ENCODE data around the gene PRR7. TPM values are rescaled to one million over a fixed set of nuclear protein-coding genes. Genes with fewer than 3 reads are reported as not detected.
A peak's percentile ranks its signal among the peaks of the same experiment; 100 is the strongest.
"Not testable (repeated sequence)": the region's sequence is repeated elsewhere in the genome, so short reads cannot be mapped to it uniquely, and the experiment has no call there.

The PRR7 gene
- total and polyA plus RNA-seq, 5 donors = 0.27 to 0.45 (median 0.34) TPM; not detected in 1

DNA sequence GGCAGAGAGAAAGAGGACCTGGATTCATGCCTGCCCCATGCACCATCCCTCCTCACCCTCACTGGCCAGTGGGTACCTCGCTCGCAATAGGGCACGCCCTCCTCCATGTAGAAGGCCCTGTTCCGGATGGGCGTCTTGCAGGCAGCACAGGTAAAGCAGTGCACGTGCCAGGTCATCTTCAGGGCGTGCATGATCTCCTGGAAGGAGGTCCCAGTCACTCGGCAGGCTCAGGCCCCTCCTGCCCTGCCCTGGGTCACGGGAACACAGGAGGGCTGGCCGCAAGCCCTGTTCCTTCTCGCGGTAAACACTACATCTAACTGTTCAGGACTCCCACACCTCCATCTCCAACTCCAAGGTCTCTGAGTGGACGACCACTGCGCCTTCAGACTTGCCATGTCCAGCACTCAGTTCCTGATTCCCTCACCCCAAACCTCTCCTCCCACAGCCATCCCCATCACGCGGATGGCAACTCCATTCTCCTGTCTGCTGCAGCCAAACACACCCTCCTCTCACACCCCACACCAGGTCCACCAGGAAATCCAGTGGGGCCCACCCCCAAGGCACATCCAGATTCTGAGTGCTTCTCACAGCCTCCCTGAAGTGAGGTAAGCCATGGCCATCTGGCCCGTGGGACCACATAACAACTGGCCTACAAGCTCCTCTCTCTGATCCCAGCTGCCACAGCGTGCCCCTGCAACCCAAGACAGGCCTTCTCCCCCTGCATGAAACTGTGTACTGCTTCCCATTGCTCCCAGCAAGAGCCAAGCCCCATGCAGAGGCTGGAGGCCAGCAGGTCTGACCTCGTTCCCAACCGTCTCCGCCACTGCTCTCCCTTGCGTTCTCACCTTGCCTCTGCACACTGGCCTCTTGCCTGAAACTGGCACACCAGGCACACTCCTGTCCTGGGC lies 37.6 kb downstream of the PRR7 start:
- Histone ChIP-seq H3K27ac (ENCODE audit: low read length) (no peak overlapping the region), H3K27me3 (ENCODE audit: control insufficient read depth, insufficient read depth) (no peaks in the 10 kb centered on the region), H3K4me3 (ENCODE audit: low read length) (no peak overlapping the region), H3K9me3 (ENCODE audit: control insufficient read depth, low read length) (no peaks in the 10 kb centered on the region), H3K4me1 (ENCODE audit: control insufficient read depth, insufficient read depth, low read length) (peaks cover 5% of the 10 kb centered on the region)
- no peak for ATAC-seq
- DNase-seq = no peak
- intact Hi-C loops (cut with DNase I) = no loop called here
- WGBS = 87% methylated on average over 22 of the region's 22 CpGs

DNA sequence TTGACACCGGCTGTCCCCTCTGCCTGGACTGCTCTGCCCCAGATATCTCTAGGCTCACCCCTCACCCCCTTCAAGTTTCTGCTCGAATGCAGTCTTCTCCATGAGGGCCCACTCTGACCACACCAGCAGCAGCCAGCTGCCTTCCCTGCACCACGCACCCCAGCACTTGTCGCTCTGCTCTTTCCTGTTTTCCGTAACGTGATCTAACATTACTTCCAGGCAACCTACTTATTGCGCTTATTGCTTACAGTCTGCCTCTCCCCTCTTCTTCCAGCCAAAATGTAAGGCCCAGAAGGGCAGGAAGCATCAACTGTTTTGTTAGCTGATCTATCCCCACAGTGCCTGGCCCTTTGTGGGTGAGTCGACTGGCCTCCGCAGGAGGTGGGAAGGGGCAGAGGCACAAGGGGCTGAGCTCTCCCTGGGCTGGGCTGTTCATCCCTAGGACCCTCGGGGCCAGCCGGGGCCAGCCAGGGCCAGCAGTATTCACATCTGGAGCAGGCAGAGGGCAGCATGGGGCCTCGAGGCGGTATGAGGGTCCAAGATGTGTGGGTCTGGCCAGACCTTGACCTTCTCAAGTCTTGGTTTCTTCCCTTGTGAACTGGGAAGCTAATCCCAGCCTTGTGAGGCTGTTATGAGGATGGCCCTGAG lies 38.4 kb downstream of the PRR7 start:
- DNase-seq = no peak
- Histone ChIP-seq H3K9me3 (ENCODE audit: control insufficient read depth, low read length) (no peaks in the 10 kb centered on the region), H3K27me3 (ENCODE audit: control insufficient read depth, insufficient read depth) (no peaks in the 10 kb centered on the region), H3K27ac (ENCODE audit: low read length) (no peak overlapping the region), H3K4me3 (ENCODE audit: low read length) (no peak overlapping the region), H3K4me1 (ENCODE audit: control insufficient read depth, insufficient read depth, low read length) (peaks cover 2% of the 10 kb centered on the region)
- WGBS = 76% methylated on average over 13 of the region's 13 CpGs
- ATAC-seq = no peak
- intact Hi-C loops (cut with DNase I) = no loop called here

DNA sequence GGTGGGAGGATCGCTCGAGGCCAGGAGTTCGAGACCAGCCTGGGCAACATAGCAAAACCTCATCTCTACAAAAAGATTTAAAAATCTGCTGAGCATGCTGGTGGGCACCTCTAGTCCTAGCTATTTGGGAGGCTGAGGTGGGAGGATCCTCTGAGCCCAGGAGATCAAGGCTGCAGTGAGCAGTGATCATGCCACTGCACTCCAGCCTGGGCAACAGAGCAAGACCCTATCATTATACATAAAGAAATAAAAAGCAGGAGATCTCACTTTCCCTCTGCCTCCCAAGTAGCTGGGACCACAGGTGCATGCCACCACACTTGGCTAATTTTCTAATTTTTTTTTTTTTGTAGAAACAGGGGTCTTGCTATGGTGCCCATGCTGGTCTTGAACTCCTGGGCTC lies 39.1 kb downstream of the PRR7 start:
- intact Hi-C loops (cut with DNase I); H3K27ac ChIP-seq (ENCODE audit: low read length); H3K27me3 ChIP-seq (ENCODE audit: control insufficient read depth, insufficient read depth); H3K4me1 ChIP-seq (ENCODE audit: control insufficient read depth, insufficient read depth, low read length); ATAC-seq; H3K4me3 ChIP-seq (ENCODE audit: low read length); DNase-seq; H3K9me3 ChIP-seq (ENCODE audit: control insufficient read depth, low read length): not testable (repeated sequence)
- WGBS = 97% methylated on average over 3 of the region's 3 CpGs

DNA sequence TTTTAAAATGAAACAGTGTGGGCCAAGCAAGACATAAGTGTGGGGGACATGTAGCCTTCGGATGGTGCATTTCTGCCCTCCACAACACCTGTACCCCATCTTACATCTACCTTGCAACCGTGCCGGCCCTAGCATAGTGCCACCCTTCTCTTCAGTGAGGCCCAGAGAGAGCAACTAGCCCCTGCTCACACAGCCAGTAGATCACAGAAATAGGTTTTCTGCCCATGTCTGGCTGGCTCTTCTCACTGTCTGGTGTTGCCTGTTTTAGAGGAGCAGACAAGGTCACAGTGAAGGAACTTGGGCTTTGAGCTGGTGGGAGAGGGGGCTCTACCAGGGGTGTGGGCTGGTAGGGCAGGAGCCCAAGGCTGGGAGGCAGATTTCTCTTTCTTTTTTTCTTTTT lies 39.6 kb downstream of the PRR7 start:
- WGBS = 95% methylated on average over 3 of the region's 3 CpGs
- no peaks in the 10 kb centered on the region for H3K9me3 ChIP-seq (ENCODE audit: control insufficient read depth, low read length)
- no peak overlapping the region for H3K27ac ChIP-seq (ENCODE audit: low read length)
- no peaks in the 10 kb centered on the region for H3K27me3 ChIP-seq (ENCODE audit: control insufficient read depth, insufficient read depth)
- intact Hi-C loops (cut with DNase I) = no loop called here
- H3K4me1 ChIP-seq (ENCODE audit: control insufficient read depth, insufficient read depth, low read length) = no peaks in the 10 kb centered on the region
- DNase-seq = no peak
- no peak for ATAC-seq
- no peak overlapping the region for H3K4me3 ChIP-seq (ENCODE audit: low read length)

DNA sequence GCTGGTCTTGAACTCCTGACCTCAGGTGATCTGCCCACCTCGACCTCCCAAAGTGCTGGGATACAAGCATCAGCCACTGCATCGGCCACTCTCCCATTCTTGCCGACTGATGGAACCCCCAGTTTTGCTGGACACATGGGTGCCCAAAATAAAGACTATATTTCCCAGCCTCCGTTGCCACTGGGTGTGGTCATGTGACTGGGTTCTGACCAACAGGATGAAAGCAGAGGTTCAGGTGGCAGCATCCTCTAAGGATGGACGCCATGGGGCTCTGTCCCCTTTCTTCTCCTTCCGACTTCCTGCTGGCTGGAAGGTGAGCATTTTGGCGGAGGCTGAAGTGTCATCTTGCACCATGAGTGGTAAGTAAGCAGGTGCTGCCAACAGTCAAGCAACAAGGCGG lies 40.5 kb downstream of the PRR7 start:
- no peak for DNase-seq
- intact Hi-C loops (cut with DNase I) = no loop called here
- WGBS = 90% methylated on average over 8 of the region's 8 CpGs
- H3K27ac ChIP-seq (ENCODE audit: low read length) = no peak overlapping the region
- no peaks in the 10 kb centered on the region for H3K4me1 ChIP-seq (ENCODE audit: control insufficient read depth, insufficient read depth, low read length)
- H3K4me3 ChIP-seq (ENCODE audit: low read length) = no peak overlapping the region
- no peak for ATAC-seq
- H3K9me3 ChIP-seq (ENCODE audit: control insufficient read depth, low read length) = no peaks in the 10 kb centered on the region
- H3K27me3 ChIP-seq (ENCODE audit: control insufficient read depth, insufficient read depth) = no peaks in the 10 kb centered on the region

DNA sequence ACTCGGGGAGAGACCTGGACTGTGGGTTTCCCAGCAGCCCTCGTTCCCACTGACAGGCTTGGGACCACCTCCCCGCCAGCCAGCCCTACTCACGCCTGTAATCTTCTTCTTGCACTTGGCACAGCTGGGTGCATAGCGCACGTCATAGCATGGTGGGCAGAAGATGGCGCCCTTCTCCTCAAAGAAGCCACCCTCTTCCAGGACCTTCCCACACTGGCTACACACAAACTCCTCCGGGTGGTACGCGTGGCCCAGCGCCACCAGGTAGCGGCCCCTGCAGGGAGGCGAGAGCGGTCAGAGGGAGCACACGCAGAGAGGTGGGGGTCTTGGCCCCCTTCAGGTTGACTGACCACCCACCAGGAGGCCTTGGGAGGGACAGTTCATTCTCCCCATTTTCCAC lies 41.4 kb downstream of the PRR7 start:
- no peaks in the 10 kb centered on the region for H3K4me1 ChIP-seq (ENCODE audit: control insufficient read depth, insufficient read depth, low read length)
- no peak for DNase-seq
- no peak for ATAC-seq
- WGBS = 91% methylated on average over 15 of the region's 15 CpGs
- no peaks in the 10 kb centered on the region for H3K9me3 ChIP-seq (ENCODE audit: control insufficient read depth, low read length)
- no peak overlapping the region for H3K4me3 ChIP-seq (ENCODE audit: low read length)
- H3K27me3 ChIP-seq (ENCODE audit: control insufficient read depth, insufficient read depth) = no peaks in the 10 kb centered on the region
- intact Hi-C loops (cut with DNase I) = no loop called here
- H3K27ac ChIP-seq (ENCODE audit: low read length) = no peak overlapping the region

DNA sequence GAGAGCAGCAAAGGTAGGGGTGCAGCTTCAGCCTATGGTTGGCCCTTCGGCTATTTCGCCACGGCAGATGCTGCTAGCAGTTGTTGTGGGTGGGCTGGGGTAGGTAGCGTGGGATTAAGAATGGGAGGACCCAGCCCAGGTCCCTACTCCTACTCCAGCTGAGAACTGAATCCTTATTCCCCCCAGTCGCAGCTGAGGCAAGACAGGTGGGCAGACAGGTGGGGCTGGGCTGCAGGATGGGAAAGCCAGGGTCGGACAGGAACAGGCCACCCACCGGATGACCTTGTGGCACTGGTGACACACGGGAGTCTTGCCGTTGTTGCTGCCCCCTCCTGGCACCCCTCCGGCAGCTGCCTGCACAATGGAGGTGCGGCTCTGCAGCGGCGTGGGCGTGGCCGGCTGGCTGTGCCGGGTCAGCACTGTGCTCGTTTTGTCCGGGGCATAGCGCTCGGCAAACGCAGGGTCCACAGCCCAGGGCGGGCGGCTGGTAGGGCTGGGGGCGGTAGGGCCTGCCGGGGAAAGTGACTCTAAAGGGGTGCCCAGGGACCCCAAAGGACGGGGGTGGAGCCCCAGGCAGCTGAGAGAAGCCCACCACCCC lies 42.6 kb downstream of the PRR7 start:
- intact Hi-C loops (cut with DNase I) = no loop called here
- Histone ChIP-seq H3K9me3 (ENCODE audit: control insufficient read depth, low read length) (no peaks in the 10 kb centered on the region), H3K27ac (ENCODE audit: low read length) (no peak overlapping the region), H3K4me1 (ENCODE audit: control insufficient read depth, insufficient read depth, low read length) (peaks cover 6% of the 10 kb centered on the region), H3K27me3 (ENCODE audit: control insufficient read depth, insufficient read depth) (no peaks in the 10 kb centered on the region), H3K4me3 (ENCODE audit: low read length) (no peak overlapping the region)
- peak; percentile 1 to 17 for ATAC-seq
- no peak for DNase-seq
- WGBS = 79% methylated on average over 26 of the region's 26 CpGs

DNA sequence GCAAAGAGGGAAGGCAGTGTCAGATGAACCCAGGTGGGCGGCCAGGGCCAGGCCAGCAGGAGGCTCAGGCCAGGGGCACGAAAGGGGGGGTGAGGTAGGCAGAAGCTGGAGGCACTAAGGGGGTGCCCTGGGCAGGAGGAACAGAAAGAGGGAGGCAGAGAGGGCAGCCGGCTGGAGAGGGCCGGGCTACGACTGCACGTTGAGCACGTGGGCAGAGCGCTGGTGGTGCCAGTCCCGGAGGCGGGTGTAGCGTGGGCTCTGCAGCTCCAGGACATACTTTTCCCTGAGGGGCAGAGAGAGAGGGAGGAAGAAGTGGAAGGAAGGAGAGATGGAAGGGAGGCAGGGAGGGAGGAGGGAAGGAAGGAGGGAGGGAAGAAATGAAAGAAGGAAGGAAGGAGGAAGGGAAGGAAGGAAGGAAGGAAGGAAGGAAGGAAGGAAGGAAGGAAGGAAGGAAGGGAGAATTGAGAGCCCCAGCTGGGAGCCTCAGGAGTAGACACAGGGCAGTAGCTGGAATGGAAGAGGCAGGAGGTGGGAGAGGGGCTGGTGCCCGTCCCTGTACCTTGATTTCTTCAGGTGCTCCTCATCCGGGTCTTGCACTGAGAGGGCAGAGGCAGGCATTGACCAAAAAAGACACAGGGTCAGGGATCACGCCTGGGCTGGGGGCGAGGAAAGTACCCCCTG lies 43.8 kb downstream of the PRR7 start:
- Histone ChIP-seq H3K27ac (ENCODE audit: low read length) (no peak overlapping the region), H3K9me3 (ENCODE audit: control insufficient read depth, low read length) (no peaks in the 10 kb centered on the region), H3K4me1 (ENCODE audit: control insufficient read depth, insufficient read depth, low read length) (peaks cover 6% of the 10 kb centered on the region), H3K27me3 (ENCODE audit: control insufficient read depth, insufficient read depth) (no peaks in the 10 kb centered on the region), H3K4me3 (ENCODE audit: low read length) (no peak overlapping the region)
- intact Hi-C loops (cut with DNase I) = no loop called here
- no peak for ATAC-seq
- WGBS = 88% methylated on average over 15 of the region's 15 CpGs
- no peak for DNase-seq

DNA sequence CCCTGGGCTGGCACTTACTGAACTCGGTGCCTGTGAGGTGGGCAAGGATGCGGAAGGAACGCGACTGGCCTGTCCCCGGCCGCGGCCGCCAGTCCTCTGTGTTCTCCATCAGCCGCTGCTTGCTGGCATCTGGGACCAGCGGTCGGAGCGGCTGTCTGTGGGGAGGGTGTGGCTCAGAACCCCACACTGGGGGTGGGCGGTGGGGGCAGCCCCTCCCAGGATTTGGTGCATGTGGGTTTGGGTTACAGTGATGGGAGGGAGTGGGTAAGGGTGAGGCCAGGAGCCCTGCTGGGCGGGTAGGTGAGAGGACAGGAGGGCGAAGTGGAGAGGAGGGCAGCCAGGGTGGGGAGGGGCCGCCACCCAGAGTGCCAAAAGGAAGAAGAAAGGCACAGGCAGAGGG lies 44.4 kb downstream of the PRR7 start:
- Histone ChIP-seq H3K4me1 (ENCODE audit: control insufficient read depth, insufficient read depth, low read length) (peaks cover 6% of the 10 kb centered on the region), H3K9me3 (ENCODE audit: control insufficient read depth, low read length) (no peaks in the 10 kb centered on the region), H3K27me3 (ENCODE audit: control insufficient read depth, insufficient read depth) (no peaks in the 10 kb centered on the region), H3K27ac (ENCODE audit: low read length) (no peak overlapping the region), H3K4me3 (ENCODE audit: low read length) (no peak overlapping the region)
- DNase-seq = no peak
- intact Hi-C loops (cut with DNase I) = no loop called here
- ATAC-seq = no peak
- 90% methylated on average over 16 of the region's 16 CpGs for whole genome bisulfite sequencing

DNA sequence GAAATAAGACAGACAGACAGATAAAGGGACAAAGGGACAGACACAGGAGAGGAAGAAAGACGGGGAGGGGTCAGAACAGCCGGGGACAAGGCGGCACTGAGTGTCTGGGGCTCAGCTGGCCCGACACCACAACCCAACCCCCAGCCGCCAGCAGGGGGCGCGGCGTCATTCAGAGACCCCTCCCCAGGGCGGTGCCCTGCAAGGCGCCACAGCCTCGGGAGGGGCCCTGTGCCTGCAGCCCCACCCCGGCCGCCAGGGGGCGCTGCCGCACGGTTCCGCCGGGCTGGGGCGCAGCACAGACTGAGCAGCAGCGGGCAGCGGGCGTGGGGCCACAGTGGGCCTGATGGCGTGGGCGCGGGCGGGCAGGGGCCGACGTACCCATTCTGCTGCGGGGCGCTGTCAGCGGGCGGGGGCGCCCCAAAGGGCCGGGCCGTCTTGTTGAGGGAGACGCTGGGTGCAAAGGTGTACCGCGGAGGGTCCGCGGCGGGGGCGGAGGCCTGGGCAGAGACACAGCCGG lies 44.9 kb downstream of the PRR7 start:
- Histone ChIP-seq H3K4me3 (ENCODE audit: low read length) (no peak overlapping the region), H3K27me3 (ENCODE audit: control insufficient read depth, insufficient read depth) (no peaks in the 10 kb centered on the region), H3K9me3 (ENCODE audit: control insufficient read depth, low read length) (no peaks in the 10 kb centered on the region), H3K27ac (ENCODE audit: low read length) (no peak overlapping the region), H3K4me1 (ENCODE audit: control insufficient read depth, insufficient read depth, low read length) (peaks cover 6% of the 10 kb centered on the region)
- DNase-seq (peak in 2 of 3 donors; percentile 76 to 78), ATAC-seq (no peak)
- WGBS = 69% methylated on average over 43 of the region's 43 CpGs
- intact Hi-C loops (cut with DNase I) = no loop called here

Data from right cardiac atrium (tissue), 5 donors.